Measurements from ENCODE around the gene VPS4A.

Gene VPS4A

GRCh38 chr16:69363281-69363717, 52.1 kb downstream of the VPS4A start:
- no peak for DNase-seq (ENCODE audit: extremely low read depth in 1 of 2, low read depth in 1 of 2)

DNA sequence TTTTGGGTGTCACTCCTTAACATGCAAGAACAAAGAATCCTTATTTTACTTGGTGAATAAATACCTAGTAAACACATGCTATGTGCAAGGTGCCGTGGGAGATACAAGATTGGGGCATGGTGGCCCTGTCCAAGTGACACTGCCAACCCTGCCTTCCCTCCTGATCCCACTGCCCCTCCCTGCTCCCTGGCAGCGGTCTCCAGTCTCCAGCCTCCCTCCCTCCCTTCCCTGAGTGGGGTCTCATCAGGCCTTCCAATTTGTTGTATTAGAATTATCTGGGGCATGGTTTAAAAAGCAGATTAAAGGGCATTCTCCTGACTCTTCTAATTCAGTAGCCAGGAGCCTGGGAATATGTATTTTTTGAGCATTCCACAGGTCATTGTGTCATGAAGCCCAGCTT, 52.9 kb downstream of the VPS4A start:
- no peak for DNase-seq (ENCODE audit: extremely low read depth in 1 of 2, low read depth in 1 of 2)

GRCh38 chr16:69365901-69366300, 54.8 kb downstream of the VPS4A start:
- DNase-seq (ENCODE audit: extremely low read depth in 1 of 2, low read depth in 1 of 2) = no peak

DNA sequence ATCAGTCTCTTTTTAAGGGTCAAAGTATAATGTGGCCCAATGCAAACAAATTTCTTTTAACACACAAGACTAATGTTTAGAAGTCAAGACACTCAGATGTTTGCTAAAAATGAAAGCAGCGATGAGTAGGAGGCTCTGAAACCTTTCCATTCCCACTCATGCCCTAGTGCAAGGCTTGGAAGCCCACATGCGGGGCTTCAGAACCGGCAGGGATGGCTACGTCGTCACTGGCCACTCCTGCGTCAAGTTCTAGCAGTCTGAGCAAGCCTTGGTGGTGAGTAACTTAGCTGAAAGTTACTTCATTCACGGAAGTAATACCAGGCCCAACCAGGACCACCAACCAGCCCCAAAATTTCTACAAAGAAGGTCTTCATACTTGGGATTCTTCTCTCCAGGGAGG, 55.3 kb downstream of the VPS4A start:
- no peak for DNase-seq (ENCODE audit: extremely low read depth in 1 of 2, low read depth in 1 of 2)

DNA sequence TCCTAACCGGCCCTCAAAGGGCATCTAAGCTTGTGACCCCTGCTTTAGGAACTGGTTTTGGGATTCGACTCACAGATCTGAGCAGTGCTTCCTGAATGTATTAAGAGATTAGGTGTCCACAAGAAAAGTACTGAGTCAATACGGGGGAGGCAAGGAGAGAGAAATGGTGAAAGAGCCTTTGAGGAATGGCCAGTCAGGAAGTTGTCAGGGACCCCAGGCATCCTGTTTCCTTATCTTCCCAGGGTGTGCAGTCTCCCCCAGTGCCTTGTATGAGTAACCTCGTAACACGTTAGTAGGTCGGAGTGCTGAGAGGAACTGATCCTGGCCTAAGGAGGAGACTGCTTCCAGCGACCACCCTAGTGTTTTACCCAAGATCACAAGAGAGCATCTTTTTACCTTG, 56.8 kb downstream of the VPS4A start:
- DNase-seq (ENCODE audit: extremely low read depth in 1 of 2, low read depth in 1 of 2) = no peak

DNA sequence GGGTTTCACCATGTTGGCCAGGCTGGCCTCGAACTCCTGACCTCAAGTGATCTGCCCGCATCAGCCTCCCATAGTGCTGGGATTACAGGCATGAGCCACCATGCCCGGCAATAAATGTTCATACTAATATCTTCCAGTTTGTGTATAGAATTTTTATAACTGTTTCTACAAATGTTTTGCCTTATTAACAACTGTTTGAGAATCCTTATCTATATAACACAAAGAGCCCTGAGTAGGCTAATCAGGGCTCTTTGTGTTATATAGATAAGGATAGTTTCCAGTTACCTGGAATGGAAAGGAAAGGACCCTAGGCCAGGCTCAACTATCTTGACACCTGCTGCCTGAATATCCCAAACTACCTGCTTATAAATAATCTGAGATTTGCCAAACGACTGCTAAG, 57.7 kb downstream of the VPS4A start:
- DNase-seq (ENCODE audit: extremely low read depth in 1 of 2, low read depth in 1 of 2) = no peak

GRCh38 chr16:69371564-69371963, 60.4 kb downstream of the VPS4A start:
- DNase-seq (ENCODE audit: extremely low read depth in 1 of 2, low read depth in 1 of 2) = no peak

GRCh38 chr16:69373019-69373418, 61.9 kb downstream of the VPS4A start:
- no peak for DNase-seq (ENCODE audit: extremely low read depth in 1 of 2, low read depth in 1 of 2)

All from activated CD8-positive, alpha-beta memory T cell treated with anti-CD3 and anti-CD28 coated beads for 1 hour (primary cell).